Sigmoid colon (tissue), 4 donors: ENCODE data around the gene LONRF3.

Experiments used
- CTCF ChIP-seq, 4 experiments: fragments of 450-650 bp in 3 of 4; fragments of 200-600 bp in 1 of 4; IDR thresholded peaks; one replicate each; pipeline ENCODE4 v1.5.1; 2016 to 2019; ENCODE audit warnings: antibody characterized with exemption in 4 of 4, mild to moderate bottlenecking in 3 of 4, moderate library complexity in 2 of 4
- EP300 ChIP-seq, 4 donors: sonication (generic); formaldehyde crosslinking; IDR thresholded peaks; one replicate each; pipeline ENCODE4 v1.6.1; 2017; ENCODE audit warnings: antibody characterized with exemption in 4 of 4
- POLR2A ChIP-seq, 2 donors: fragments of 450-650 bp; IDR thresholded peaks; one replicate each; pipeline ENCODE4 v1.6.1; 2016; ENCODE audit warnings: antibody characterized with exemption in 2 of 2, mild to moderate bottlenecking in 2 of 2, moderate library complexity in 2 of 2
- POLR2AphosphoS5 ChIP-seq, 4 donors: sonication (generic); formaldehyde crosslinking; IDR thresholded peaks; one replicate each; pipeline ENCODE4 v1.6.1; 2017; ENCODE audit warnings: antibody characterized with exemption in 4 of 4

GRCh38 chrX:118943102-118943501, 31.3 kb upstream of the LONRF3 start:
- TF ChIP-seq POLR2A (IDR thresholded peaks at IDR 0.05) (no peak), CTCF (IDR thresholded peaks at IDR 0.05) (no peak), POLR2AphosphoS5 (IDR thresholded peaks at IDR 0.05) (no peak), EP300 (IDR thresholded peaks at IDR 0.05) (no peak)
